Lung (tissue), 12 donors: ENCODE measurements around the gene IMMT. TPM values are rescaled to one million over a fixed set of nuclear protein-coding genes. Genes with fewer than 3 reads are reported as not detected.

Experiments
- ATAC-seq: fragments of 200-7000 bp; cut with Tn5 transposase; one replicate; pipeline ENCODE4 v1.9.1; 2020; ENCODE audit warnings: moderate number of reproducible peaks; ENCODE audit not compliant: insufficient read depth, low FRiP score
- DNase-seq, 3 donors: peaks; one replicate each; pipeline ENCODE4 v3.0.0-alpha.2; 2013 to 2017
- H3K27ac ChIP-seq, 2 donors: one replicate each; pipeline ENCODE4 v1.5.1; 2013; ENCODE audit warnings: mild to moderate bottlenecking in 2 of 2, moderate library complexity in 2 of 2, control low read depth in 1 of 2, inconsistent platforms in 1 of 2, low read depth in 1 of 2, low read length in 1 of 2
- H3K27me3 ChIP-seq, 3 donors: one replicate each; pipeline ENCODE4 v1.5.1; 2013; ENCODE audit warnings: low read length in 2 of 3; ENCODE audit not compliant: control insufficient read depth in 3 of 3, insufficient read depth in 3 of 3
- H3K36me3 ChIP-seq, 4 donors: one replicate each; pipeline ENCODE4 v1.5.1; 2013; ENCODE audit warnings: low read length in 4 of 4, mild to moderate bottlenecking in 1 of 4, moderate library complexity in 1 of 4; ENCODE audit not compliant: control insufficient read depth in 4 of 4, insufficient read depth in 4 of 4
- H3K4me1 ChIP-seq, 5 donors: one replicate each; pipeline ENCODE4 v1.5.1; 2013; ENCODE audit warnings: low read length in 5 of 5, mild to moderate bottlenecking in 2 of 5, moderate library complexity in 1 of 5; ENCODE audit not compliant: control insufficient read depth in 5 of 5, insufficient read depth in 5 of 5
- H3K4me3 ChIP-seq: one replicate; pipeline ENCODE4 v1.5.1; 2013; ENCODE audit warnings: mild to moderate bottlenecking, control low read depth, moderate library complexity
- H3K9ac ChIP-seq, 2 donors: one replicate each; pipeline ENCODE4 v1.5.1; 2013; ENCODE audit warnings: low read length in 2 of 2, control low read depth in 1 of 2; ENCODE audit not compliant: insufficient read depth in 1 of 2
- H3K9me3 ChIP-seq, 4 donors: one replicate each; pipeline ENCODE4 v1.5.1; 2013; ENCODE audit warnings: low read length in 3 of 4, mild to moderate bottlenecking in 1 of 4, moderate library complexity in 1 of 4; ENCODE audit not compliant: control insufficient read depth in 4 of 4, insufficient read depth in 3 of 4
- CTCF ChIP-seq: IDR thresholded peaks from 2 replicates; pipeline ENCODE4 v1.5.1; 2012; ENCODE audit warnings: mild to moderate bottlenecking; ENCODE audit errors: control extremely low read depth, extremely low read depth
- WGBS, 2 donors: extraction: QIAGEN DNeasy Blood & Tissue Kit; methylation state at CpG; one replicate each; pipeline ENCODE4 v1.1.7; 2013; 5-methylcytosine and 5-hydroxymethylcytosine counted together
- polyA plus RNA-seq, 2 donors: library from polyadenylated mRNA; stranded (reverse); fragments of 200-250 nt; gene quantifications; one replicate each; pipeline ENCODE4 v1.2.1, GENCODE V29; 2013
- total RNA-seq, 2 donors: library from RNA; depleted of rRNA in 1 of 2; stranded (reverse); fragments of >200 nt in 1 of 2; gene quantifications; one replicate each; pipeline ENCODE4 v1.2.1, GENCODE V29; 2014 to 2021
- donor health status: control.
- donor health status: control.
- donor health status: Bipolar disorder and iron deficiency.
- donor health status: healthy.
- donor health status: DM: yes; HTN: yes; CAD: no.

The IMMT gene
- total and polyA plus RNA-seq, 4 donors = 22.8 to 63.4 (median 48.2) TPM

GRCh38 chr2:86107031-86107430, 88.2 kb downstream of the IMMT start:
- WGBS, 2 donors = 24 to 28% methylated on average over 5 of the region's 5 CpGs
- Histone ChIP-seq H3K27me3 (no peaks in the 10 kb centered on the region), H3K27ac (no peak overlapping the region), H3K36me3 (peaks cover 6 to 26% (median 14%) of the 10 kb centered on the region in 4 donors), H3K4me3 (no peak overlapping the region), H3K9ac (peak overlapping the region; percentile 50 to 80), H3K4me1 (peaks cover 0 to 23% (median 10%) of the 10 kb centered on the region in 5 donors), H3K9me3 (no peaks in the 10 kb centered on the region)
- DNase-seq = no peak
- ATAC-seq = no peak
- no peak for TF ChIP-seq CTCF

- Histone ChIP-seq H3K36me3 (peaks cover 5 to 28% (median 16%) of the 10 kb centered on the region in 4 donors), H3K4me1 (peaks cover 0 to 23% (median 10%) of the 10 kb centered on the region in 5 donors), H3K27ac (peak within 1 kb of the TSS; percentile 84 to 87), H3K4me3 (peak within 1 kb of the TSS; percentile 83), H3K27me3 (no peaks in the 10 kb centered on the region), H3K9me3 (no peaks in the 10 kb centered on the region), H3K9ac (peak within 1 kb of the TSS; percentile 70 to 80)
- DNase-seq (peak; percentile 94 to 97 (median 97)), ATAC-seq (peak; percentile 94)
- 0% methylated on average over 44 of the region's 44 CpGs for whole genome bisulfite sequencing, 2 donors
- no peak for TF ChIP-seq CTCF
Measured at GRCh38 chr2:86105969-86106945, 89.0 kb downstream of the IMMT start, which contains the start of gene PTCD3. PTCD3 (plus strand) TSS chr2:86106235; CDS start chr2:86106248, 13 bp downstream.

GRCh38 chr2:86105252-86105968, 89.9 kb downstream of the IMMT start, which contains the start of gene POLR1A:
POLR1A (minus strand) TSS chr2:86105886; CDS start chr2:86105776, 110 bp downstream.
- WGBS, 2 donors = 0% methylated on average over 38 of the region's 38 CpGs
- Histone ChIP-seq H3K4me1 (peaks cover 0 to 23% (median 10%) of the 10 kb centered on the region in 5 donors), H3K9ac (peak within 1 kb of the TSS; percentile 70 to 80), H3K27me3 (no peaks in the 10 kb centered on the region), H3K9me3 (no peaks in the 10 kb centered on the region), H3K27ac (peak within 1 kb of the TSS; percentile 84 to 87), H3K4me3 (peak within 1 kb of the TSS; percentile 83), H3K36me3 (peaks cover under 1 to 22% (median 12%) of the 10 kb centered on the region in 4 donors)
- ATAC-seq (peak; percentile 91), DNase-seq (peak; percentile 92 to 97 (median 96))
- TF ChIP-seq CTCF = no peak
